Measurements from ENCODE around the gene RFPL1. TPM values are rescaled to one million over a fixed set of nuclear protein-coding genes. Genes with fewer than 3 reads are reported as not detected.
A peak's percentile ranks its signal among the peaks of the same experiment; 100 is the strongest.
"Not testable (repeated sequence)": the region's sequence is repeated elsewhere in the genome, so short reads cannot be mapped to it uniquely, and the experiment has no call there.

Gene RFPL1
- 0.05 TPM for total RNA-seq
- 0.05 TPM for polyA plus RNA-seq
- long read RNA-seq, donor 1, result 0 reads
- long read RNA-seq, donor 2, result 0 reads
- long read RNA-seq, donor 3, result 0 reads
- long read RNA-seq, donor 4, result 0 reads
- long read RNA-seq, donor 5, result 0 reads
- long read RNA-seq, donor 6, result 0 reads
- long read RNA-seq, donor 7, result 0 reads
- long read RNA-seq, donor 8, result 0 reads
- long read RNA-seq, donor 9, result 0 reads
- long read RNA-seq, donor 10, result 0 reads

- H3K9me3 ChIP-seq (ENCODE audit: control insufficient read depth in 2 of 2, insufficient read depth in 1 of 2, low read length in 1 of 2); H3K36me3 ChIP-seq (ENCODE audit: control insufficient read depth in 2 of 2, insufficient read depth in 2 of 2, low read length in 1 of 2); H3K27ac ChIP-seq (ENCODE audit: low read depth in 1 of 2, low read length in 1 of 2); H3K4me1 ChIP-seq (ENCODE audit: control insufficient read depth in 2 of 2, insufficient read depth in 2 of 2, low read length in 2 of 2); H3K4me3 ChIP-seq (ENCODE audit: low read length in 2 of 2); DNase-seq (ENCODE audit: low read depth in 6 of 9, low spot score in 9 of 9); H3K27me3 ChIP-seq (ENCODE audit: control insufficient read depth in 2 of 2, insufficient read depth in 1 of 2, low read length in 1 of 2): not testable (repeated sequence)
- WGBS, result 96% methylated on average over 10 of the region's 10 CpGs
These were observed at the start of gene RFPL1 for GRCh38 chr22:29438283-29438682. TSS of gene RFPL1 (plus strand) at chr22:29438583.

DNA sequence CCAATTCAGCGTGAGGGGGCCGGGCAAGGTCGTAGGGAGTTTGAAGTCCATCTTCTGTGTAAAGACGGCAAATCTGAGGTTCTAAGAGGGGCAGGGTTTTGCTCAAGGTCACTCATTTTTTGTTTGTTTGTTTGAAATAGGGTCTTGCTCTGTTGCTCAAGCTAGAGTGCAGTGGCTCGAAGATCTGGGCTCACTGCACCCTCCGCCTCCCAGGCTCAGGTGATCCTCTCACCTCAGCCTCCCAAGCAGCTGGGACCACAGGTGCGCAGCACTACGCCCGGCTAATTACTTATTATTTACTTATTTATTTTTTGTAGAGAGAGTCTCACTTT is 49.7 kb upstream of the RFPL1 start:
- H3K36me3 ChIP-seq (ENCODE audit: control insufficient read depth in 2 of 2, insufficient read depth in 2 of 2, low read length in 1 of 2), result peaks cover 6 to 11% of the 10 kb centered on the region in 2 donors
- no peaks in the 10 kb centered on the region for H3K27me3 ChIP-seq (ENCODE audit: control insufficient read depth in 2 of 2, insufficient read depth in 1 of 2, low read length in 1 of 2)
- 31% methylated on average over 9 of the region's 9 CpGs for WGBS
- no peak for DNase-seq (ENCODE audit: low read depth in 6 of 9, low spot score in 9 of 9)
- H3K9me3 ChIP-seq (ENCODE audit: control insufficient read depth in 2 of 2, insufficient read depth in 1 of 2, low read length in 1 of 2), result peaks cover 0 to 3% of the 10 kb centered on the region in 2 donors
- H3K27ac ChIP-seq (ENCODE audit: low read depth in 1 of 2, low read length in 1 of 2), result peak overlapping the region; percentile 30 to 77
- peaks cover 8 to 28% of the 10 kb centered on the region in 2 donors for H3K4me1 ChIP-seq (ENCODE audit: control insufficient read depth in 2 of 2, insufficient read depth in 2 of 2, low read length in 2 of 2)
- peak overlapping the region; percentile 85 for H3K4me3 ChIP-seq (ENCODE audit: low read length in 2 of 2)

GRCh38 chr22:29390270-29390669 is 48.1 kb upstream of the RFPL1 start:
- Histone ChIP-seq H3K9me3 (ENCODE audit: control insufficient read depth in 2 of 2, insufficient read depth in 1 of 2, low read length in 1 of 2) (peaks cover 0 to 3% of the 10 kb centered on the region in 2 donors), H3K36me3 (ENCODE audit: control insufficient read depth in 2 of 2, insufficient read depth in 2 of 2, low read length in 1 of 2) (peaks cover under 1% of the 10 kb centered on the region in 2 donors), H3K27me3 (ENCODE audit: control insufficient read depth in 2 of 2, insufficient read depth in 1 of 2, low read length in 1 of 2) (no peaks in the 10 kb centered on the region), H3K27ac (ENCODE audit: low read depth in 1 of 2, low read length in 1 of 2) (no peak overlapping the region), H3K4me3 (ENCODE audit: low read length in 2 of 2) (no peak overlapping the region), H3K4me1 (ENCODE audit: control insufficient read depth in 2 of 2, insufficient read depth in 2 of 2, low read length in 2 of 2) (peaks cover 8 to 28% of the 10 kb centered on the region in 2 donors)
- DNase-seq (ENCODE audit: low read depth in 6 of 9, low spot score in 9 of 9), result no peak
- 95% methylated on average over 6 of the region's 6 CpGs for WGBS

GRCh38 chr22:29391546-29391945 is 46.8 kb upstream of the RFPL1 start:
- H3K4me1 ChIP-seq (ENCODE audit: control insufficient read depth in 2 of 2, insufficient read depth in 2 of 2, low read length in 2 of 2), result peaks cover 8 to 18% of the 10 kb centered on the region in 2 donors
- WGBS, result 95% methylated on average over 8 of the region's 8 CpGs
- H3K27ac ChIP-seq (ENCODE audit: low read depth in 1 of 2, low read length in 1 of 2), result no peak overlapping the region
- H3K9me3 ChIP-seq (ENCODE audit: control insufficient read depth in 2 of 2, insufficient read depth in 1 of 2, low read length in 1 of 2), result peaks cover 0 to 3% of the 10 kb centered on the region in 2 donors
- DNase-seq (ENCODE audit: low read depth in 6 of 9, low spot score in 9 of 9), result no peak
- no peaks in the 10 kb centered on the region for H3K36me3 ChIP-seq (ENCODE audit: control insufficient read depth in 2 of 2, insufficient read depth in 2 of 2, low read length in 1 of 2)
- no peaks in the 10 kb centered on the region for H3K27me3 ChIP-seq (ENCODE audit: control insufficient read depth in 2 of 2, insufficient read depth in 1 of 2, low read length in 1 of 2)
- H3K4me3 ChIP-seq (ENCODE audit: low read length in 2 of 2), result no peak overlapping the region

GRCh38 chr22:29393019-29393608 is 45.3 kb upstream of the RFPL1 start:
- Histone ChIP-seq H3K4me1 (ENCODE audit: control insufficient read depth in 2 of 2, insufficient read depth in 2 of 2, low read length in 2 of 2) (peaks cover 4 to 6% of the 10 kb centered on the region in 2 donors), H3K36me3 (ENCODE audit: control insufficient read depth in 2 of 2, insufficient read depth in 2 of 2, low read length in 1 of 2) (no peaks in the 10 kb centered on the region), H3K9me3 (ENCODE audit: control insufficient read depth in 2 of 2, insufficient read depth in 1 of 2, low read length in 1 of 2) (peaks cover 0 to 2% of the 10 kb centered on the region in 2 donors), H3K4me3 (ENCODE audit: low read length in 2 of 2) (no peak overlapping the region), H3K27me3 (ENCODE audit: control insufficient read depth in 2 of 2, insufficient read depth in 1 of 2, low read length in 1 of 2) (no peaks in the 10 kb centered on the region), H3K27ac (ENCODE audit: low read depth in 1 of 2, low read length in 1 of 2) (no peak overlapping the region)
- no peak for DNase-seq (ENCODE audit: low read depth in 6 of 9, low spot score in 9 of 9)
- 52% methylated on average over 2 of the region's 2 CpGs for WGBS

GRCh38 chr22:29394931-29395581 is 43.3 kb upstream of the RFPL1 start:
- Histone ChIP-seq H3K4me1 (ENCODE audit: control insufficient read depth in 2 of 2, insufficient read depth in 2 of 2, low read length in 2 of 2) (no peaks in the 10 kb centered on the region), H3K27me3 (ENCODE audit: control insufficient read depth in 2 of 2, insufficient read depth in 1 of 2, low read length in 1 of 2) (no peaks in the 10 kb centered on the region), H3K9me3 (ENCODE audit: control insufficient read depth in 2 of 2, insufficient read depth in 1 of 2, low read length in 1 of 2) (no peaks in the 10 kb centered on the region), H3K4me3 (ENCODE audit: low read length in 2 of 2) (no peak overlapping the region), H3K36me3 (ENCODE audit: control insufficient read depth in 2 of 2, insufficient read depth in 2 of 2, low read length in 1 of 2) (no peaks in the 10 kb centered on the region), H3K27ac (ENCODE audit: low read depth in 1 of 2, low read length in 1 of 2) (no peak overlapping the region)
- peak in 6 of 9 donors; percentile 50 to 86 (median 66) for DNase-seq (ENCODE audit: low read depth in 6 of 9, low spot score in 9 of 9)
- WGBS, result 25% methylated on average over 10 of the region's 10 CpGs

- H3K4me1 ChIP-seq (ENCODE audit: control insufficient read depth in 2 of 2, insufficient read depth in 2 of 2, low read length in 2 of 2), result no peaks in the 10 kb centered on the region
- no peaks in the 10 kb centered on the region for H3K27me3 ChIP-seq (ENCODE audit: control insufficient read depth in 2 of 2, insufficient read depth in 1 of 2, low read length in 1 of 2)
- no peak overlapping the region for H3K27ac ChIP-seq (ENCODE audit: low read depth in 1 of 2, low read length in 1 of 2)
- no peak overlapping the region for H3K4me3 ChIP-seq (ENCODE audit: low read length in 2 of 2)
- WGBS, result 89% methylated on average over 2 of the region's 2 CpGs
- H3K9me3 ChIP-seq (ENCODE audit: control insufficient read depth in 2 of 2, insufficient read depth in 1 of 2, low read length in 1 of 2), result no peaks in the 10 kb centered on the region
- H3K36me3 ChIP-seq (ENCODE audit: control insufficient read depth in 2 of 2, insufficient read depth in 2 of 2, low read length in 1 of 2), result no peaks in the 10 kb centered on the region
- no peak for DNase-seq (ENCODE audit: low read depth in 6 of 9, low spot score in 9 of 9)
These were observed 42.3 kb upstream of the RFPL1 start for GRCh38 chr22:29396126-29396525.

DNA sequence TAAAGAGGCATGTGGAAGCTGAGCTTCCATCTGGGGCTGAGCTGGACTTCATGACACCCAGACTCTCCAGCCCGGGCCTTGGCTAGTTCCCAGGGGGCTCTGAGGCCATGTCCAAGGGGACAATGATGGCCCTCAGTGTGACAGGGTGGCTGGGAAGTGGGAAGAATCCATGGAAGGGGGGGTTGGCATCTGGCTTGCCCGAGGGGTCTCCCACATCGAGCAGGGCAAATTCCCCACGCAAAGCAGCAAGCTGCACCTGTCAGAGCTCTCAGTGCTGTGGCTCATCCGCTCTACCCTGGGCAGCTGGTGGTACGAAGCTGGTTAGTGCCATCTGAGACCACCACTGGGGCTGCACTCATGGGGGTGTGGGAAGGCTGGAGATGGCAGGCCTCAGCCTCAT is 40.6 kb upstream of the RFPL1 start:
- DNase-seq (ENCODE audit: low read depth in 6 of 9, low spot score in 9 of 9), result no peak
- no peaks in the 10 kb centered on the region for H3K27me3 ChIP-seq (ENCODE audit: control insufficient read depth in 2 of 2, insufficient read depth in 1 of 2, low read length in 1 of 2)
- no peaks in the 10 kb centered on the region for H3K36me3 ChIP-seq (ENCODE audit: control insufficient read depth in 2 of 2, insufficient read depth in 2 of 2, low read length in 1 of 2)
- H3K4me1 ChIP-seq (ENCODE audit: control insufficient read depth in 2 of 2, insufficient read depth in 2 of 2, low read length in 2 of 2), result no peaks in the 10 kb centered on the region
- H3K9me3 ChIP-seq (ENCODE audit: control insufficient read depth in 2 of 2, insufficient read depth in 1 of 2, low read length in 1 of 2), result no peaks in the 10 kb centered on the region
- WGBS, result 94% methylated on average over 6 of the region's 6 CpGs
- H3K27ac ChIP-seq (ENCODE audit: low read depth in 1 of 2, low read length in 1 of 2), result no peak overlapping the region
- no peak overlapping the region for H3K4me3 ChIP-seq (ENCODE audit: low read length in 2 of 2)

GRCh38 chr22:29400576-29400975 is 37.8 kb upstream of the RFPL1 start:
- no peaks in the 10 kb centered on the region for H3K9me3 ChIP-seq (ENCODE audit: control insufficient read depth in 2 of 2, insufficient read depth in 1 of 2, low read length in 1 of 2)
- H3K36me3 ChIP-seq (ENCODE audit: control insufficient read depth in 2 of 2, insufficient read depth in 2 of 2, low read length in 1 of 2), result no peaks in the 10 kb centered on the region
- no peak for DNase-seq (ENCODE audit: low read depth in 6 of 9, low spot score in 9 of 9)
- no peak overlapping the region for H3K27ac ChIP-seq (ENCODE audit: low read depth in 1 of 2, low read length in 1 of 2)
- H3K27me3 ChIP-seq (ENCODE audit: control insufficient read depth in 2 of 2, insufficient read depth in 1 of 2, low read length in 1 of 2), result no peaks in the 10 kb centered on the region
- no peak overlapping the region for H3K4me3 ChIP-seq (ENCODE audit: low read length in 2 of 2)
- WGBS, result 99% methylated on average over 2 of the region's 2 CpGs
- H3K4me1 ChIP-seq (ENCODE audit: control insufficient read depth in 2 of 2, insufficient read depth in 2 of 2, low read length in 2 of 2), result no peaks in the 10 kb centered on the region
